ENCODE data around the gene NR5A1.

DNA sequence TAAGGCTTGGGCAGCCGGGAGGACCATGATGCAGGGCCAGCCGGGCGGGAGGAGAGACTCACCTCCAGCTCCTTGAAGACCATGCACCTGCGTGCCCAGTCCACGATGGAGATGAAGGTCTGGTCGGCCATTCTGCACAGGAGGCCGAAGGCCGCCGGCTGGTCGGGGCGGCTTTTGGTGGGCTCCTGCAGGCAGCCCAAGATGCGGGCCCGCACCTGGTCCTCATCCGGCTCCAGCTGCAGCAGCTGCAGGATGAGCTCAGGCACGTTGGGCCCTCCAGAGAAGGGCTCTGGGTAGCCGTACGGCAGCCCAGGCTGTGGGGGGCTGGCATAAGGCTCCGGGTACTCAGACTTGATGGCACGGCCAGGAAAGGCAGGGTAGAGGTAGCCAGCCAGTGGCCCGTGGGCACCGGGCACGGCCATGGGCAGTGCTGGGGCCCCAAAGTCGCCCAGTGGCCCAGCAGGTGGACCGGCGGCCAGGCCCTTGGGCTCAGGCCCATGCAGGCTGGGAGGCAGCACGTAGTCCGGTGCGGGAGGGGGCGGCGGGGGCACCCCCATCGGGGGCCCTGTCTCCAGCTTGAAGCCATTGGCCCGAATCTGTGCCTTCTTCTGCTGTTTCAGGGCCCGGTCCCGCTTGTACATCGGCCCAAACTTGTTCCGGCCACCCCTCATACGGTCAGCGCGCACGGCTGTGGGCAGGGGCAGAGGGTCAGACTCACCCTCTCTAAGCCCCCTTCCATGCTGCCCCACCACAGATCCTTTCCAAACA lies 7.0 kb downstream of the NR5A1 start:
- TF ChIP-seq EZH2 (optimal IDR thresholded peaks at IDR 0.05; ENCODE audit: low read depth, low read length) (no peak), EZH2phosphoT487 (IDR thresholded peaks at IDR 0.05; ENCODE audit: low read length) (no peak)
